SK-N-SH (cell line): Measurements from ENCODE around the gene RAPGEF2.

Experiments
- CTCF ChIP-seq: fragments of 200-600 bp; sonication (generic); IDR thresholded peaks from 2 replicates; pipeline ENCODE4 v1.6.1; 2017; ENCODE audit warnings: antibody characterized with exemption, mild to moderate bottlenecking, moderate library complexity
- USF1 ChIP-seq: IDR thresholded peaks from 2 replicates; pipeline ENCODE4 v1.4.0; 2012; ENCODE audit warnings: low read depth, borderline replicate concordance
- YY1 ChIP-seq: IDR thresholded peaks from 2 replicates; pipeline ENCODE4 v1.4.0; 2012; ENCODE audit warnings: low read depth, mild to moderate bottlenecking

- no peak for TF ChIP-seq CTCF
- TF ChIP-seq YY1 = no peak
- no peak for TF ChIP-seq USF1
Measured at GRCh38 chr4:159062381-159062780, 40.5 kb upstream of the RAPGEF2 start.
